ENCODE data around the gene IGSF21.
"Not testable (repeated sequence)": the region's sequence is repeated elsewhere in the genome, so short reads cannot be mapped to it uniquely, and the experiment has no call there.

IGSF21 gene

GRCh38 chr1:18147672-18148071 lies 40.1 kb downstream of the IGSF21 start:
- DNase-seq, result no peak

GRCh38 chr1:18148461-18148860 lies 40.9 kb downstream of the IGSF21 start:
- DNase-seq, result no peak

- DNase-seq, result no peak
Measured at GRCh38 chr1:18149027-18149641, 41.5 kb downstream of the IGSF21 start.

GRCh38 chr1:18151436-18152122 lies 44.0 kb downstream of the IGSF21 start:
- DNase-seq, result no peak

GRCh38 chr1:18154430-18155194 lies 47.0 kb downstream of the IGSF21 start:
- DNase-seq, result no peak

- no peak for DNase-seq
Measured at GRCh38 chr1:18155881-18156385, 48.3 kb downstream of the IGSF21 start.

- no peak for DNase-seq
Measured at GRCh38 chr1:18157352-18157751, 49.8 kb downstream of the IGSF21 start.

GRCh38 chr1:18157968-18158367 lies 50.4 kb downstream of the IGSF21 start:
- no peak for DNase-seq

GRCh38 chr1:18158714-18159113 lies 51.1 kb downstream of the IGSF21 start:
- DNase-seq, result no peak

GRCh38 chr1:18160290-18160942 lies 52.8 kb downstream of the IGSF21 start:
- DNase-seq, result no peak

GRCh38 chr1:18161690-18162089 lies 54.1 kb downstream of the IGSF21 start:
- no peak for DNase-seq

- DNase-seq, result not testable (repeated sequence)
Measured at GRCh38 chr1:18165640-18166039, 58.0 kb downstream of the IGSF21 start.

GRCh38 chr1:18166341-18166740 lies 58.7 kb downstream of the IGSF21 start:
- no peak for DNase-seq

- DNase-seq, result no peak
Measured at GRCh38 chr1:18166929-18167328, 59.3 kb downstream of the IGSF21 start.

GRCh38 chr1:18170444-18170843 lies 62.8 kb downstream of the IGSF21 start:
- DNase-seq, result no peak

GRCh38 chr1:18174037-18174436 lies 66.4 kb downstream of the IGSF21 start:
- no peak for DNase-seq

- DNase-seq, result no peak
Measured at GRCh38 chr1:18175051-18175450, 67.5 kb downstream of the IGSF21 start.

GRCh38 chr1:18175530-18176377 lies 68.2 kb downstream of the IGSF21 start:
- DNase-seq, result no peak

GRCh38 chr1:18176619-18177018 lies 69.0 kb downstream of the IGSF21 start:
- DNase-seq, result no peak

- DNase-seq, result no peak
Measured at GRCh38 chr1:18178111-18178510, 70.5 kb downstream of the IGSF21 start.

- no peak for DNase-seq
Measured at GRCh38 chr1:18179009-18179408, 71.4 kb downstream of the IGSF21 start.
